Measurements from ENCODE around the gene COL4A2.

- TF ChIP-seq GATA2 (IDR thresholded peaks at IDR 0.05; ENCODE audit: low read depth, low read length) (no peak), GATA3 (IDR thresholded peaks at IDR 0.05; ENCODE audit: low read depth, low read length) (no peak)
Measured at GRCh38 chr13:110438211-110438610, 131.1 kb downstream of the COL4A2 start.

Data from SH-SY5Y (cell line).